Mononuclear cell (primary cell): ENCODE results near the gene SYT1. TPM values are rescaled to one million over a fixed set of nuclear protein-coding genes. Genes with fewer than 3 reads are reported as not detected.

Experiments used
- H3K27me3 ChIP-seq: 2 replicates; pipeline ENCODE4 v1.6.0; 2011; ENCODE audit warnings: low read length, control low read depth; ENCODE audit not compliant: insufficient read depth
- H3K4me1 ChIP-seq: 2 replicates; pipeline ENCODE4 v1.5.1; 2011; ENCODE audit warnings: mild to moderate bottlenecking, low read length, control low read depth; ENCODE audit not compliant: insufficient read depth
- H3K4me3 ChIP-seq: 2 replicates; pipeline ENCODE4 v1.5.1; 2011; ENCODE audit warnings: mild to moderate bottlenecking, low read length, moderate library complexity
- H3K9me3 ChIP-seq: 2 replicates; pipeline ENCODE4 v1.5.1; 2011; ENCODE audit warnings: low read depth, mild to moderate bottlenecking, control low read depth, low read length
- total RNA-seq: library from RNA; depleted of rRNA; stranded (reverse); fragments of >200 nt; gene quantifications from one replicate; pipeline ENCODE4 v1.2.3, GENCODE V29; 2012

Gene SYT1
- total RNA-seq, 1 donor = 2.5 TPM

DNA sequence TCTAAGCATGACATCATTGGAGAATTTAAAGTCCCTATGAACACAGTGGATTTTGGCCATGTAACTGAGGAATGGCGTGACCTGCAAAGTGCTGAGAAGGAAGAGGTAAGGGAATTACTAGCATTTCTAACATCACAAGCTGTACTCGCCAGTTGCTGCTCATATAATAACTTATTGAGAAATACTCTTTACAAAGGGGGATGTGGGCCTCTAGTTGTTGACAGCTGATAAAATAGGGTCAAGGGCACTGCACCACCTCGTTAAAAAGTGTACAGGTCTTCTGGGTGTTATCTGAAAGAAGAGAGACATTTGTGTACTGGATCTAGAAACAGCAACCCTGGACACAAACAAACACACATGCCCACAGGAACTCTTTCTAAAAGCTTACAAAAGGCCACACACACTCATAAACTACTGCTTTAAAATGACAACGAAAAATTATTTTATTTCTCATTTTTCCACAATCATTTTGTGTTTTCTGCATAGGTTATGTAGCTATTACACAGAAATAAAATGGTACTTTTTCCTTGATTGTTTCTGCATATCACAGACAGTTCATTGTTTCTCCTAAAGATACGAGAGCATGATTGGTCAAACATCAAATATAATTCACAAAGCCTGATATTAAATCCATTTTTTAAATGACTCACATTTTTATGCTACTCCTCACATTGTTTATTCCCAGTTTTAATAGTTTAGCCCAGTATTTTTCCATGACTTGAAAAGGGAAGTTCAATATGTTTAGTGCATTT, 435.0 kb downstream of the SYT1 start:
- Histone ChIP-seq H3K9me3 (no peaks in the 10 kb centered on the region), H3K4me1 (no peaks in the 10 kb centered on the region), H3K27me3 (no peaks in the 10 kb centered on the region), H3K4me3 (no peak overlapping the region)

GRCh38 chr12:79300199-79300568, 435.6 kb downstream of the SYT1 start:
- H3K4me1 ChIP-seq = no peaks in the 10 kb centered on the region
- H3K4me3 ChIP-seq = no peak overlapping the region
- H3K9me3 ChIP-seq = no peaks in the 10 kb centered on the region
- H3K27me3 ChIP-seq = no peaks in the 10 kb centered on the region

DNA sequence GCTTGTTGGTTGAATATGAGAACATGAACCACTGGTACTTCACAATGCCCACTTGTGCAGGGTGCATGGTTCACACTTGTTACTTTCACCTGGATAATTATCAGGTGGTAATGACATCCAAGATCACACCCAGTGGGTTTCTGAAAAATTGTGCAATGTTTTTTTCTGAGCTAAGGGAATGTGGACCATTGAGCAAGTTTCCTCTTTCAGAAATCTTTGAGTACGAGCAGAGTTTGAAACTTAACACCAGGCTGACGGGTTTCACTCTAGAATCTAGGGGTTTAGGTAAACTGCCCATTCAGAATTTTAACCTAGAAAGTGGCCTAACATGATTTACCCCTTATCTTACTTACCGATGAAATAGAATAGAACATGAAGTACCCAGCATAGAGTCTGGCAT, 436.6 kb downstream of the SYT1 start:
- no peak overlapping the region for H3K4me3 ChIP-seq
- no peaks in the 10 kb centered on the region for H3K27me3 ChIP-seq
- H3K9me3 ChIP-seq = no peaks in the 10 kb centered on the region
- no peaks in the 10 kb centered on the region for H3K4me1 ChIP-seq

GRCh38 chr12:79302162-79302814, 437.7 kb downstream of the SYT1 start:
- H3K9me3 ChIP-seq = no peaks in the 10 kb centered on the region
- H3K27me3 ChIP-seq = no peaks in the 10 kb centered on the region
- no peak overlapping the region for H3K4me3 ChIP-seq
- no peaks in the 10 kb centered on the region for H3K4me1 ChIP-seq

DNA sequence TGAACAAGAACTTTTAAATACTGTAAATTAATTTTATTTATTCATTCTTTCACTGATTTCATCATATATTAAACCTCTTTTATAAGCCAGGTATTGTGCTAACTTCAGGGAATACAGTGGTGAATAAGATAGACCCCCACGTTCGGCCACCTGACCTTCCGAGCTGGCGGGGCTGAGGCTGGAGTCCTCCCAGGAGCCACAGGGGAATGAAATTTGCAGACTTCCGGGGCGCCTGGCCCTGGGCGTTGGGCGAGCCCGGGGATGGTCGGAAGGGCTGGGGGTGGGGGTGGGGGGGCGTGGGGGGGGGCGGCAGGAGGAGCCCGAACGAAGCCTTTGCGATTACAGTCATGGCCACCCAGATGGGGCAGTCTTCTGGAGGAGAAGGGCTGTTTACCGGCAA, 442.8 kb downstream of the SYT1 start:
- Histone ChIP-seq H3K4me3 (no peak overlapping the region), H3K9me3 (no peaks in the 10 kb centered on the region), H3K4me1 (no peaks in the 10 kb centered on the region), H3K27me3 (no peaks in the 10 kb centered on the region)

- no peak overlapping the region for H3K4me3 ChIP-seq
- no peaks in the 10 kb centered on the region for H3K27me3 ChIP-seq
- H3K4me1 ChIP-seq = no peaks in the 10 kb centered on the region
- no peaks in the 10 kb centered on the region for H3K9me3 ChIP-seq
These were observed 444.5 kb downstream of the SYT1 start for GRCh38 chr12:79309039-79309438.

- Histone ChIP-seq H3K27me3 (no peaks in the 10 kb centered on the region), H3K9me3 (no peaks in the 10 kb centered on the region), H3K4me1 (no peaks in the 10 kb centered on the region), H3K4me3 (no peak overlapping the region)
These were observed 452.7 kb downstream of the SYT1 start for GRCh38 chr12:79317179-79317847.

DNA sequence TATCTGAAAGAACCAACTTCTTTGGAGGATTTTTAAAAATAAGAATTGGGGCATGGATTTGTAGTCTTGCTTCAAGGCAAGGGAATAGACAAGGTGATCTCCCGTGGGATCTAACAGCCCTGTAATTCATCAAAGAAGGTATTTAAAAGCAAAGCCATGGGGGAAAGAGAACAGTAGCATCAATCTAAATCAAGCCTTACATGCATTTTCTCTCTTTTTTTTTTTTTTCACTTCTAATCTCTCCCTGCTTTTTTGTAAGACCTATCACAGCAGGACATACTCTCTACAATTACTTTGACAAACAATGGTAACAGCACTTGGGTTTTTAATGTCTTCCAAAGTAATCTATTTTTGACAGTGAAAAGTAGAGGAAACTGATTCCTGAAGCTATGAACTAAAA, 458.3 kb downstream of the SYT1 start:
- no peaks in the 10 kb centered on the region for H3K27me3 ChIP-seq
- no peaks in the 10 kb centered on the region for H3K4me1 ChIP-seq
- H3K9me3 ChIP-seq = no peaks in the 10 kb centered on the region
- H3K4me3 ChIP-seq = no peak overlapping the region

DNA sequence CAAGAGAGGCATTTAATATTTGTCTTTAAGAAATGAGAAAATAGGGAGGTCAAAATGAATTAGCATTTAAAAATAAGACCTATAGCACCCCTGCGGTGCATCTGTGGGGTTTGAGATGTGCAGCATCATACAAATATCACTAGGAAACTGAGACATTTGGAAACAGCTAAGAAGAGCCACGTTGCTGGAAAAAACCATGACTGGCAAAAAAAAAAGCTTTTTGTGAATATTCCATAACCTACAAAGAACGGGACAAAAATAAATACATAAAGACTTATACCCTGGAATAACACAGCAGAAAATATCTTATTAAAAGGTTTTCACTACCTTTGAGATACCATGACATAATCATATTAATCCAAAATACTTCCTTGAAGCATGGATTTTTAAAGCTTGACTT, 460.0 kb downstream of the SYT1 start:
- no peak overlapping the region for H3K4me3 ChIP-seq
- no peaks in the 10 kb centered on the region for H3K4me1 ChIP-seq
- H3K9me3 ChIP-seq = no peaks in the 10 kb centered on the region
- H3K27me3 ChIP-seq = no peaks in the 10 kb centered on the region

DNA sequence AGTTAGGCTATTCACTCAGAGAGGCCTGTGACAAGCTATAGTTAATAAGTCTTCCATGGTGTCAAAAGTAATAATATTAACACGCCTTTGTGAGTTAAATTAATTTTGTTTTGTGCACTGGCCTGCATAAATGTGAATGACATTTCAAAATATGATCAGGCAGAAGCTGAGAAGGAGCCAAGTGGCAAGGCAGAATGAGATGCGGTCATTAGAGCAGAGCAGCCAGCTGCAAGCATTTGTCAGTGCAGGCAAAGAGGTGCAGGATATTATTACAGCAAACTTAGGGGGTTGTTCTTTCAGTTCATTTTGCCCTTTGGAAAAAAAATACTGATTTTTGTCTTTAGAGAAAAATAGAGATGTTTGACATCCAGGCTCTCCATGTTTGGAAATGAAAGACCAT, 461.6 kb downstream of the SYT1 start:
- H3K4me1 ChIP-seq = no peaks in the 10 kb centered on the region
- no peak overlapping the region for H3K4me3 ChIP-seq
- H3K9me3 ChIP-seq = no peaks in the 10 kb centered on the region
- no peaks in the 10 kb centered on the region for H3K27me3 ChIP-seq

- Histone ChIP-seq H3K4me1 (no peaks in the 10 kb centered on the region), H3K4me3 (no peak overlapping the region), H3K27me3 (no peaks in the 10 kb centered on the region), H3K9me3 (no peaks in the 10 kb centered on the region)
These were observed 462.1 kb downstream of the SYT1 start for GRCh38 chr12:79326663-79327062.

DNA sequence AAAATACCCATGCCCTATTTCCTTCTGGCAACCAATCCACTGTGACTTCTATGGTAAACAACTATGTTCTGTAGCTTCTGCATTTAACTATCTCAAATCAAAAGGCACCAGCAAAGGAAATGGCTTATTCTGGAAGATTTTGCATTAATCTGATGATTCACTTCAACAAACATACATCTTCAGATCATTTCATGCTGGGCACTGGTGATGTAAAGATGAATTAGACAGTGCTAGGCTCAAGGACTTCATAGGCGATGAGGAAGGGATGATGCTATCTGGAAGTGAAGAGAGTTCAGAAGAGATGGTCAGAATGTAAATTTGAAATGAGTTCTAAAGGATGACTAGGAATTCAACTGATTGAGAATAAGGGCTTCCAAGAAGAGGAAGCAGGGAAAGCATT, 462.9 kb downstream of the SYT1 start:
- Histone ChIP-seq H3K27me3 (no peaks in the 10 kb centered on the region), H3K4me3 (no peak overlapping the region), H3K9me3 (no peaks in the 10 kb centered on the region), H3K4me1 (no peaks in the 10 kb centered on the region)

DNA sequence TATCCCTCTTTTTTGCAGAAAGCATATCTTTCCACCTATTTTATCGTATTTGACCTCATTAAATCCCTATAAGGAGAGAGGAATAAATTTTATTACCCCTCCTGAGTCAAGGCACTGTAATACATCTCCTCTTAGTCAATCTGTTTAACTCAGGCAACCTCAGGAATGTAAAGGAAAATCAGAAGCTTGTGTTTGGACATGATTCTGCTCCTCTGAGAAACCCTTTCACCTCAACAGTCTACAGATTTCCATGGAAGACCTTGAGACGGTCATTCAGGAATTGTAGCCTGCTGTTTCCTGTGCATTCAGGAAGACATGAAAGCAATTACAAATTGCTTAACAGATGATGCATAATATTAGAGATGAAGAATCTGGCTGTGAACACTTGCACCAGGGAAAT, 465.4 kb downstream of the SYT1 start:
- Histone ChIP-seq H3K4me1 (no peaks in the 10 kb centered on the region), H3K27me3 (no peaks in the 10 kb centered on the region), H3K9me3 (no peaks in the 10 kb centered on the region), H3K4me3 (no peak overlapping the region)

- H3K4me3 ChIP-seq = no peak overlapping the region
- no peaks in the 10 kb centered on the region for H3K4me1 ChIP-seq
- H3K27me3 ChIP-seq = no peaks in the 10 kb centered on the region
- no peaks in the 10 kb centered on the region for H3K9me3 ChIP-seq
These were observed 467.3 kb downstream of the SYT1 start for GRCh38 chr12:79331870-79332269.

- no peaks in the 10 kb centered on the region for H3K9me3 ChIP-seq
- no peaks in the 10 kb centered on the region for H3K4me1 ChIP-seq
- H3K4me3 ChIP-seq = no peak overlapping the region
- H3K27me3 ChIP-seq = no peaks in the 10 kb centered on the region
These were observed 468.6 kb downstream of the SYT1 start for GRCh38 chr12:79333144-79333543.
